SK-N-SH (cell line): ENCODE results near the gene DSG2. TPM values are rescaled to one million over a fixed set of nuclear protein-coding genes. Genes with fewer than 3 reads are reported as not detected.

Experiments
- CTCF ChIA-PET: fragments of 300-600, 350-600 bp; formaldehyde crosslinking; extraction: SDS; loops from one replicate; lab custom pipeline; 2021; lab: Yijun Ruan, JAX
- POLR2A ChIA-PET: fragments of 350-600 bp; sonication (Branson Sonifier 250); formaldehyde crosslinking; extraction: SDS; loops from one replicate; lab custom pipeline; 2020; ENCODE audit warnings: antibody characterized with exemption, inconsistent platforms; lab: Yijun Ruan, JAX
- DNase-seq: peaks from one replicate; pipeline ENCODE4 v3.0.0; 2012
- H2AFZ ChIP-seq: fragments of 200-600 bp; sonication (generic); 2 replicates; pipeline ENCODE4 v1.8.1; 2016; ENCODE audit warnings: antibody characterized with exemption, mild to moderate bottlenecking, low read depth
- H3F3A ChIP-seq: fragments of 200-600 bp; sonication (generic); replicated peaks from 2 replicates; pipeline ENCODE3; 2016; ENCODE audit warnings: antibody characterized with exemption, mild to moderate bottlenecking; ENCODE audit not compliant: insufficient read depth
- H3K27ac ChIP-seq, 2 experiments: fragments of 200-500 bp in 1 of 2; fragments of 200-600 bp in 1 of 2; sonication (Bioruptor generic) in 1 of 2; sonication (generic), shearing (Covaris generic) in 1 of 2; 2 replicates each; pipeline versions ENCODE4 v1.5.1 to v1.6.1; 2014 to 2016; ENCODE audit warnings: low read depth in 2 of 2, inconsistent platforms in 1 of 2, low read length in 1 of 2, mild to moderate bottlenecking in 1 of 2, mixed read lengths in 1 of 2
- H3K27me3 ChIP-seq: fragments of 200-600 bp; sonication (generic), shearing (Covaris generic); 2 replicates; pipeline ENCODE4 v1.6.1; 2016; ENCODE audit warnings: mixed run types; ENCODE audit not compliant: insufficient read depth
- H3K36me3 ChIP-seq, 2 experiments: fragments of 200-500 bp in 1 of 2; fragments of 200-600 bp in 1 of 2; sonication (Bioruptor generic) in 1 of 2; sonication (generic) in 1 of 2; replicated peaks in 1 of 2; 2 replicates each; pipeline versions ENCODE3 to v1.5.1; 2014 to 2016; ENCODE audit warnings: low read length in 1 of 2, mild to moderate bottlenecking in 1 of 2; ENCODE audit not compliant: insufficient read depth in 2 of 2, control insufficient read depth in 1 of 2
- H3K4me1 ChIP-seq, 2 experiments: fragments of 200-500 bp in 1 of 2; fragments of 200-600 bp in 1 of 2; sonication (Bioruptor generic) in 1 of 2; sonication (generic), shearing (Covaris generic) in 1 of 2; 2 replicates each; pipeline versions ENCODE4 v1.5.1 to v1.6.1; 2014 to 2016; ENCODE audit warnings: low read depth in 1 of 2, low read length in 1 of 2, mixed run types in 1 of 2; ENCODE audit not compliant: insufficient read depth in 2 of 2, control insufficient read depth in 1 of 2
- H3K4me2 ChIP-seq: fragments of 200-600 bp; sonication (generic), shearing (Covaris generic); 2 replicates; pipeline ENCODE4 v1.6.1; 2017; ENCODE audit warnings: mixed run types
- H3K4me3 ChIP-seq, 2 experiments: fragments of 200-500 bp in 1 of 2; fragments of 200-600 bp in 1 of 2; sonication (Bioruptor generic) in 1 of 2; sonication (generic), shearing (Covaris generic) in 1 of 2; 2 replicates each; pipeline versions ENCODE4 v1.5.1 to v1.8.1; 2014 to 2016; ENCODE audit warnings: low read depth in 2 of 2, inconsistent platforms in 1 of 2, low read length in 1 of 2, mild to moderate bottlenecking in 1 of 2, mixed read lengths in 1 of 2, moderate library complexity in 1 of 2
- H3K79me2 ChIP-seq: fragments of 200-600 bp; sonication (generic); 2 replicates; pipeline ENCODE4 v1.8.1; 2017; ENCODE audit warnings: mild to moderate bottlenecking; ENCODE audit not compliant: insufficient read depth
- H3K9ac ChIP-seq: fragments of 200-600 bp; sonication (generic); 2 replicates; pipeline ENCODE4 v1.6.1; 2017; ENCODE audit warnings: mixed run types
- H3K9me2 ChIP-seq: fragments of 200-600 bp; sonication (generic); 2 replicates; pipeline ENCODE4 v1.6.1; 2017; ENCODE audit warnings: mixed run types
- H3K9me3 ChIP-seq: fragments of 200-600 bp; sonication (generic); 2 replicates; pipeline ENCODE4 v1.6.1; 2017; ENCODE audit warnings: mixed run types, mild to moderate bottlenecking, moderate library complexity
- H4K20me1 ChIP-seq: fragments of 200-600 bp; sonication (generic); 2 replicates; pipeline ENCODE4 v1.6.1; 2017; ENCODE audit warnings: mild to moderate bottlenecking, mixed run types; ENCODE audit not compliant: insufficient read depth
- CHD2 ChIP-seq: fragments of 150-350 bp; IDR thresholded peaks from 2 replicates; pipeline ENCODE4 v1.6.1; 2018; ENCODE audit warnings: low read length; ENCODE audit not compliant: partially characterized antibody
- ELF1 ChIP-seq: IDR thresholded peaks from 2 replicates; pipeline ENCODE4 v1.4.0; 2012
- EP300 ChIP-seq, 2 experiments: IDR thresholded peaks; 2 replicates each; pipeline versions ENCODE4 v1.4.0 to v1.6.1; 2012; ENCODE audit warnings: borderline replicate concordance in 1 of 2, low read depth in 1 of 2, low read length in 1 of 2
- EZH2phosphoT487 ChIP-seq: fragments of 200-600 bp; sonication (generic); IDR thresholded peaks from 2 replicates; pipeline ENCODE4 v1.6.1; 2017; ENCODE audit warnings: low read depth, mixed run types, mild to moderate bottlenecking, antibody characterized with exemption, moderate library complexity, borderline replicate concordance
- FOSL2 ChIP-seq: IDR thresholded peaks from 2 replicates; pipeline ENCODE4 v1.4.0; 2012; ENCODE audit warnings: low read depth, mild to moderate bottlenecking, moderate library complexity, borderline replicate concordance
- FOXJ3 ChIP-seq: sonication (generic); formaldehyde crosslinking; IDR thresholded peaks from 2 replicates; pipeline ENCODE4 v1.5.1; 2020; ENCODE audit warnings: mild to moderate bottlenecking, missing genetic modification reagents
- GABPA ChIP-seq: IDR thresholded peaks from 2 replicates; pipeline ENCODE4 v1.4.0; 2012; ENCODE audit warnings: low read depth, mild to moderate bottlenecking
- GATA2 ChIP-seq: sonication (generic); formaldehyde crosslinking; IDR thresholded peaks from 2 replicates; pipeline ENCODE4 v1.5.0; 2020; ENCODE audit warnings: mild to moderate bottlenecking, missing genetic modification reagents
- JUND ChIP-seq: IDR thresholded peaks from 2 replicates; pipeline ENCODE4 v1.4.0; 2012
- MXI1 ChIP-seq: IDR thresholded peaks from 2 replicates; pipeline ENCODE4 v1.6.1; 2012; ENCODE audit warnings: mild to moderate bottlenecking, low read depth, low read length, improper control_type of control experiment
- RAD21 ChIP-seq: IDR thresholded peaks from 2 replicates; pipeline ENCODE4 v1.6.1; 2012; ENCODE audit warnings: mild to moderate bottlenecking, low read length
- RCOR1 ChIP-seq: fragments of 150-350 bp; IDR thresholded peaks from 2 replicates; pipeline ENCODE4 v1.6.1; 2017; ENCODE audit warnings: antibody characterized with exemption, low read length
- RXRA ChIP-seq: IDR thresholded peaks from 2 replicates; pipeline ENCODE4 v1.4.0; 2012; ENCODE audit warnings: low read depth, mild to moderate bottlenecking, borderline replicate concordance
- SIN3A ChIP-seq: IDR thresholded peaks from 2 replicates; pipeline ENCODE4 v1.6.1; 2012; ENCODE audit warnings: low read depth, mild to moderate bottlenecking, low read length, moderate library complexity, borderline replicate concordance
- SMC3 ChIP-seq: IDR thresholded peaks from 2 replicates; pipeline ENCODE4 v1.6.1; 2012; ENCODE audit warnings: low read depth, low read length, improper control_type of control experiment
- WGBS: methylation state at CpG from one replicate; pipeline ENCODE4 v1.1.6; 2017; ENCODE audit warnings: low lambda C conversion rate; 5-methylcytosine and 5-hydroxymethylcytosine counted together
- polyA plus RNA-seq, 3 experiments: library from polyadenylated mRNA; depleted of rRNA; stranded (reverse); fragments of >200 nt; gene quantifications; 2 replicates each; pipeline ENCODE4 v1.2.3, GENCODE V29; 2012
- TF ChIP-seq, protein P1 (sequence below): IDR thresholded peaks from 2 replicates; pipeline ENCODE4 v1.6.1; 2012; ENCODE audit warnings: mild to moderate bottlenecking, low read depth, low read length, moderate library complexity
- TF ChIP-seq, protein P2 (sequence below): IDR thresholded peaks from 2 replicates; pipeline ENCODE4 v1.4.0; 2012; ENCODE audit warnings: low read depth, borderline replicate concordance
- TF ChIP-seq, protein P3 (sequence below): fragments of 150-350 bp; IDR thresholded peaks from 2 replicates; pipeline ENCODE4 v1.6.1; 2016; ENCODE audit warnings: mild to moderate bottlenecking, low read depth, low read length
- TF ChIP-seq, protein P4 (sequence below): IDR thresholded peaks from 2 replicates; pipeline ENCODE4 v1.4.0; 2012; ENCODE audit warnings: low read depth
- TF ChIP-seq, protein P5 (sequence below): fragments of 200-600 bp; sonication (generic); IDR thresholded peaks from 2 replicates; pipeline ENCODE4 v1.6.1; 2017; ENCODE audit warnings: antibody characterized with exemption, mild to moderate bottlenecking, moderate library complexity

The DSG2 gene
- polyA plus RNA-seq, 1 of the 3 experiments (the other 2 are of a cell fraction), result not detected

DNA sequence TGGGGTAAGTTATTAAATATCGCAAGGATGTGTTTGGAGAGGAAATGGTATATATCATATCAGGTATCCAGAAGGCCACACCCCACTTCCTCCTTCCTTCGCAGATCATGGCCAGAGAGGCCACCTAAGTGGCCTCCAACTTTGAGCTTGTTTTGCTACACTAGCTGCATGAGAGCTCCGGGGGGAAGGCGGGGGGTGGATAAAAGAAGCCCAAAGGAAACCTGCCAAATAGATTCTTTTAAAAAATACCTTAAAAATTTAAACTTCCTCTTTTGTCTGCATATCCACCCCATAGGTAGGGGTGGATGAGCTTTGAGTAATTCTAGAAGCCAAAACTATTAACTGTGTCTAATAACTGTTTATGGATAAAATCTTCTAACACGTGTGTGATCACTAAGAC is 88.0 kb downstream of the DSG2 start:
- H3K9me3 ChIP-seq, result no peaks in the 10 kb centered on the region
- H3K4me3 ChIP-seq, result no peak overlapping the region
- TF ChIP-seq GABPA, result no peak
- TF ChIP-seq, protein P1, sequence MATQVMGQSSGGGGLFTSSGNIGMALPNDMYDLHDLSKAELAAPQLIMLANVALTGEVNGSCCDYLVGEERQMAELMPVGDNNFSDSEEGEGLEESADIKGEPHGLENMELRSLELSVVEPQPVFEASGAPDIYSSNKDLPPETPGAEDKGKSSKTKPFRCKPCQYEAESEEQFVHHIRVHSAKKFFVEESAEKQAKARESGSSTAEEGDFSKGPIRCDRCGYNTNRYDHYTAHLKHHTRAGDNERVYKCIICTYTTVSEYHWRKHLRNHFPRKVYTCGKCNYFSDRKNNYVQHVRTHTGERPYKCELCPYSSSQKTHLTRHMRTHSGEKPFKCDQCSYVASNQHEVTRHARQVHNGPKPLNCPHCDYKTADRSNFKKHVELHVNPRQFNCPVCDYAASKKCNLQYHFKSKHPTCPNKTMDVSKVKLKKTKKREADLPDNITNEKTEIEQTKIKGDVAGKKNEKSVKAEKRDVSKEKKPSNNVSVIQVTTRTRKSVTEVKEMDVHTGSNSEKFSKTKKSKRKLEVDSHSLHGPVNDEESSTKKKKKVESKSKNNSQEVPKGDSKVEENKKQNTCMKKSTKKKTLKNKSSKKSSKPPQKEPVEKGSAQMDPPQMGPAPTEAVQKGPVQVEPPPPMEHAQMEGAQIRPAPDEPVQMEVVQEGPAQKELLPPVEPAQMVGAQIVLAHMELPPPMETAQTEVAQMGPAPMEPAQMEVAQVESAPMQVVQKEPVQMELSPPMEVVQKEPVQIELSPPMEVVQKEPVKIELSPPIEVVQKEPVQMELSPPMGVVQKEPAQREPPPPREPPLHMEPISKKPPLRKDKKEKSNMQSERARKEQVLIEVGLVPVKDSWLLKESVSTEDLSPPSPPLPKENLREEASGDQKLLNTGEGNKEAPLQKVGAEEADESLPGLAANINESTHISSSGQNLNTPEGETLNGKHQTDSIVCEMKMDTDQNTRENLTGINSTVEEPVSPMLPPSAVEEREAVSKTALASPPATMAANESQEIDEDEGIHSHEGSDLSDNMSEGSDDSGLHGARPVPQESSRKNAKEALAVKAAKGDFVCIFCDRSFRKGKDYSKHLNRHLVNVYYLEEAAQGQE, result no peak
- no peak for TF ChIP-seq EP300 (IDR thresholded peaks at IDR 0.05; ENCODE audit: borderline replicate concordance in 1 of 2, low read depth in 1 of 2, low read length in 1 of 2)
- no peak for TF ChIP-seq FOXJ3
- no peak for TF ChIP-seq FOSL2
- TF ChIP-seq, protein P2, sequence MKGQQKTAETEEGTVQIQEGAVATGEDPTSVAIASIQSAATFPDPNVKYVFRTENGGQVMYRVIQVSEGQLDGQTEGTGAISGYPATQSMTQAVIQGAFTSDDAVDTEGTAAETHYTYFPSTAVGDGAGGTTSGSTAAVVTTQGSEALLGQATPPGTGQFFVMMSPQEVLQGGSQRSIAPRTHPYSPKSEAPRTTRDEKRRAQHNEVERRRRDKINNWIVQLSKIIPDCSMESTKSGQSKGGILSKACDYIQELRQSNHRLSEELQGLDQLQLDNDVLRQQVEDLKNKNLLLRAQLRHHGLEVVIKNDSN, result no peak
- TF ChIP-seq RAD21, result no peak
- TF ChIP-seq, protein P3, sequence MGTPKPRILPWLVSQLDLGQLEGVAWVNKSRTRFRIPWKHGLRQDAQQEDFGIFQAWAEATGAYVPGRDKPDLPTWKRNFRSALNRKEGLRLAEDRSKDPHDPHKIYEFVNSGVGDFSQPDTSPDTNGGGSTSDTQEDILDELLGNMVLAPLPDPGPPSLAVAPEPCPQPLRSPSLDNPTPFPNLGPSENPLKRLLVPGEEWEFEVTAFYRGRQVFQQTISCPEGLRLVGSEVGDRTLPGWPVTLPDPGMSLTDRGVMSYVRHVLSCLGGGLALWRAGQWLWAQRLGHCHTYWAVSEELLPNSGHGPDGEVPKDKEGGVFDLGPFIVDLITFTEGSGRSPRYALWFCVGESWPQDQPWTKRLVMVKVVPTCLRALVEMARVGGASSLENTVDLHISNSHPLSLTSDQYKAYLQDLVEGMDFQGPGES, result no peak
- TF ChIP-seq JUND, result no peak
- TF ChIP-seq MXI1, result no peak
- TF ChIP-seq, protein P4, sequence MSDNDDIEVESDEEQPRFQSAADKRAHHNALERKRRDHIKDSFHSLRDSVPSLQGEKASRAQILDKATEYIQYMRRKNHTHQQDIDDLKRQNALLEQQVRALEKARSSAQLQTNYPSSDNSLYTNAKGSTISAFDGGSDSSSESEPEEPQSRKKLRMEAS, result no peak
- H3K4me2 ChIP-seq, result no peak overlapping the region
- no peaks in the 10 kb centered on the region; a peak in 2 of 4 replicates for H3K4me1 ChIP-seq
- ChIA-PET POLR2A (no interaction called here), CTCF (interaction anchor here (1.8 kb wide), 1 partner anchor 136 kb away, joined by 10 read pairs; no protein-coding TSS in a partner anchor)
- H3K79me2 ChIP-seq, result no peaks in the 10 kb centered on the region
- no peak overlapping the region for H2AFZ ChIP-seq
- no peaks in the 10 kb centered on the region for H3K27me3 ChIP-seq
- H3K36me3 ChIP-seq, result no peaks in the 10 kb centered on the region
- no peaks in the 10 kb centered on the region for H3K9me2 ChIP-seq
- H3F3A ChIP-seq, result peaks cover 4% of the 10 kb centered on the region
- no peaks in the 10 kb centered on the region for H4K20me1 ChIP-seq
- H3K9ac ChIP-seq, result no peak overlapping the region
- no peak for DNase-seq
- 86% methylated on average over 5 of the region's 5 CpGs for WGBS
- no peak overlapping the region for H3K27ac ChIP-seq

DNA sequence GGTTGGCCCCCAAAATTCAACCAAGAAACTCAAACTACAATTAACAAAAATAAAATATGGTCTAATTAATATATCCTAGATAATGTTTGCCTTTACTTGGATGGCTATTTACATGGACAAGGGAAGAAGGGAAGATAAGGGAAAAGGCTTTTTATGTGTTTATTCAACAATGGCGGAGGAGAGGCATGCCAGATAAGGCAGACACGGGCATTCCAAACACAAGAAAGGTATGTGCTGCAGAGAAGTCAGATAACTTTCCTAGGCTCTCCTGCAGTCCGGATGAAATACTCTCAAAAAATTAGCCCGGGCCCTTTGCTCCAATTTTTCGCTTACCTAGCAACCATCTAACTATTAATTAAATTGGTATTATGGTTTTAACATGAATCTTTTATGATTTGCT is 88.6 kb downstream of the DSG2 start:
- H3K4me2 ChIP-seq, result no peak overlapping the region
- no peaks in the 10 kb centered on the region for H3K9me2 ChIP-seq
- H3K27me3 ChIP-seq, result no peaks in the 10 kb centered on the region
- no peaks in the 10 kb centered on the region for H3K79me2 ChIP-seq
- POLR2A ChIA-PET, result no interaction called here
- no peak overlapping the region for H2AFZ ChIP-seq
- no peak for DNase-seq
- H3K9ac ChIP-seq, result no peak overlapping the region
- peaks cover 4% of the 10 kb centered on the region for H3F3A ChIP-seq
- no peaks in the 10 kb centered on the region for H3K9me3 ChIP-seq
- H3K4me1 ChIP-seq, result no peaks in the 10 kb centered on the region; a peak in 2 of 4 replicates
- 73% methylated on average over 5 of the region's 5 CpGs for WGBS
- no peaks in the 10 kb centered on the region for H3K36me3 ChIP-seq
- no peak overlapping the region for H3K27ac ChIP-seq
- no peaks in the 10 kb centered on the region for H4K20me1 ChIP-seq
- CTCF ChIA-PET, result interaction anchor here (1.6 to 1.8 kb wide), 2 partner anchors 30 to 136 kb away, joined by 4 to 10 read pairs; no protein-coding TSS in a partner anchor
- no peak overlapping the region for H3K4me3 ChIP-seq
- TF ChIP-seq ELF1 (no peak), GATA2 (no peak), RXRA (no peak), EZH2phosphoT487 (no peak), RAD21 (no peak), SMC3 (no peak), CHD2 (no peak), RCOR1 (no peak), MXI1 (no peak), JUND (no peak), GABPA (no peak), FOXJ3 (no peak), SIN3A (no peak)
- TF ChIP-seq, protein P4, result no peak
- TF ChIP-seq, protein P5, sequence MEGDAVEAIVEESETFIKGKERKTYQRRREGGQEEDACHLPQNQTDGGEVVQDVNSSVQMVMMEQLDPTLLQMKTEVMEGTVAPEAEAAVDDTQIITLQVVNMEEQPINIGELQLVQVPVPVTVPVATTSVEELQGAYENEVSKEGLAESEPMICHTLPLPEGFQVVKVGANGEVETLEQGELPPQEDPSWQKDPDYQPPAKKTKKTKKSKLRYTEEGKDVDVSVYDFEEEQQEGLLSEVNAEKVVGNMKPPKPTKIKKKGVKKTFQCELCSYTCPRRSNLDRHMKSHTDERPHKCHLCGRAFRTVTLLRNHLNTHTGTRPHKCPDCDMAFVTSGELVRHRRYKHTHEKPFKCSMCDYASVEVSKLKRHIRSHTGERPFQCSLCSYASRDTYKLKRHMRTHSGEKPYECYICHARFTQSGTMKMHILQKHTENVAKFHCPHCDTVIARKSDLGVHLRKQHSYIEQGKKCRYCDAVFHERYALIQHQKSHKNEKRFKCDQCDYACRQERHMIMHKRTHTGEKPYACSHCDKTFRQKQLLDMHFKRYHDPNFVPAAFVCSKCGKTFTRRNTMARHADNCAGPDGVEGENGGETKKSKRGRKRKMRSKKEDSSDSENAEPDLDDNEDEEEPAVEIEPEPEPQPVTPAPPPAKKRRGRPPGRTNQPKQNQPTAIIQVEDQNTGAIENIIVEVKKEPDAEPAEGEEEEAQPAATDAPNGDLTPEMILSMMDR, result no peak
